Uterus (tissue), 4 donors: ENCODE measurements around the gene DSN1. TPM values are rescaled to one million over a fixed set of nuclear protein-coding genes. Genes with fewer than 3 reads are reported as not detected.

Experiments
- DNase-seq, 2 donors: peaks; one replicate each; pipeline ENCODE4 v3.0.0-alpha.2; 2019 to 2020
- H3K27ac ChIP-seq, 2 donors: fragments of 200-600 bp; sonication (generic); 1 replicate in 1 of 2; 2 replicates in 1 of 2; pipeline ENCODE4 v1.5.1; 2016 to 2018
- H3K27me3 ChIP-seq, 2 donors: fragments of 200-600 bp; sonication (generic); one replicate each; pipeline ENCODE4 v1.5.1; 2018 to 2019; ENCODE audit warnings: control low read depth in 1 of 2
- H3K36me3 ChIP-seq, 2 donors: fragments of 200-600 bp; sonication (generic); one replicate each; pipeline ENCODE4 v1.5.1; 2019; ENCODE audit warnings: control low read depth in 1 of 2
- H3K4me1 ChIP-seq, 2 donors: fragments of 200-600 bp; sonication (generic); one replicate each; pipeline ENCODE4 v1.5.1; 2018 to 2019; ENCODE audit warnings: control low read depth in 1 of 2
- H3K4me3 ChIP-seq, 2 donors: fragments of 200-600 bp; sonication (generic); 1 replicate in 1 of 2; 2 replicates in 1 of 2; pipeline ENCODE4 v1.5.1; 2018 to 2019; ENCODE audit warnings: mild to moderate bottlenecking in 1 of 2
- H3K9me3 ChIP-seq, 2 donors: fragments of 200-600 bp; sonication (generic); one replicate each; pipeline ENCODE4 v1.5.1; 2019; ENCODE audit warnings: control low read depth in 1 of 2
- POLR2A ChIP-seq, 2 donors: fragments of 450-650 bp; IDR thresholded peaks; one replicate each; pipeline ENCODE4 v1.6.1; 2016; ENCODE audit warnings: antibody characterized with exemption in 2 of 2, mild to moderate bottlenecking in 1 of 2, moderate library complexity in 1 of 2
- intact Hi-C: fragments of 100-400 bp; cut with DNase I; formaldehyde crosslinking; loops from one replicate; pipeline ENCODE4 v1.15.1; 2023; ENCODE audit warnings: low total_unique reads
- total RNA-seq, 4 donors: library from RNA; depleted of rRNA in 3 of 4; stranded (reverse); fragments of >200 nt in 3 of 4; gene quantifications; one replicate each; pipeline versions ENCODE4 v1.1.0 to v1.2.4, GENCODE V29; 2014 to 2023
- TF ChIP-seq, protein P1 (sequence below), 4 experiments: fragments of 200-600 bp in 2 of 4; fragments of 450-650 bp in 2 of 4; sonication (generic) in 2 of 4; IDR thresholded peaks; one replicate each; pipeline ENCODE4 v1.5.1; 2016 to 2019; ENCODE audit warnings: antibody characterized with exemption in 4 of 4, mild to moderate bottlenecking in 2 of 4, moderate library complexity in 1 of 4
- donor health status: DM: yes; HTN: yes; CAD: no.

DSN1 gene
- total RNA-seq = 10 to 100 TPM in 1 of 4 donors, 1 to 10 TPM in 2, under 1 TPM in 1; 0.29 to 24.3 (median 3.2) TPM

- H3K27me3 ChIP-seq = no peaks in the 10 kb centered on the region
- H3K4me1 ChIP-seq = peaks cover 0 to 5% of the 10 kb centered on the region in 2 donors
Measured at GRCh38 chr20:36773597-36774390, at the start of gene DSN1. Gene DSN1 (minus strand): TSS chr20:36773763. CDS start chr20:36771458, 2,305 bp downstream.

DNA sequence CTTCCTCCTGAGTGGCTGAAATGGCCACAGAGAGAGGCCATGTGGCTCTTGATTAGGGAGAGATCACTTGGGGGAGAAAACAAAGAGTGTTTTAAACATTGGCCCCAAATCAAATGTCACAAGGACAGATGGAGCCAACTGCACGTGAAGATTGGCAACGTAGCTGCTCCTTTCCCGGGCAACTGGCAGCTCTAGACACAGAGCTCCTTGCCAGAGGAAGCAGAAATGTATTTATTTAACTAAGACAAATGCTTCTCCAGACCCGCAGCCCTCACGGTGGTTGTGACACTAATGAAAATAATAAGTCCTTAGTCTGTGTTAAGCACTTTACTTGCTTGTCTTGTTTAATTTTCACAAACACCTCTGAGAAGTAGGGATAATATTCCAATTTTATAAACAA is 49.6 kb upstream of the DSN1 start:
- no peaks in the 10 kb centered on the region for H3K9me3 ChIP-seq
- H3K27me3 ChIP-seq = no peaks in the 10 kb centered on the region
- H3K27ac ChIP-seq = peak overlapping the region in 1 of 2 donors; percentile 7
- H3K36me3 ChIP-seq = no peaks in the 10 kb centered on the region
- H3K4me1 ChIP-seq = no peaks in the 10 kb centered on the region
- no peak overlapping the region for H3K4me3 ChIP-seq
- DNase-seq = no peak
- TF ChIP-seq, protein P1, sequence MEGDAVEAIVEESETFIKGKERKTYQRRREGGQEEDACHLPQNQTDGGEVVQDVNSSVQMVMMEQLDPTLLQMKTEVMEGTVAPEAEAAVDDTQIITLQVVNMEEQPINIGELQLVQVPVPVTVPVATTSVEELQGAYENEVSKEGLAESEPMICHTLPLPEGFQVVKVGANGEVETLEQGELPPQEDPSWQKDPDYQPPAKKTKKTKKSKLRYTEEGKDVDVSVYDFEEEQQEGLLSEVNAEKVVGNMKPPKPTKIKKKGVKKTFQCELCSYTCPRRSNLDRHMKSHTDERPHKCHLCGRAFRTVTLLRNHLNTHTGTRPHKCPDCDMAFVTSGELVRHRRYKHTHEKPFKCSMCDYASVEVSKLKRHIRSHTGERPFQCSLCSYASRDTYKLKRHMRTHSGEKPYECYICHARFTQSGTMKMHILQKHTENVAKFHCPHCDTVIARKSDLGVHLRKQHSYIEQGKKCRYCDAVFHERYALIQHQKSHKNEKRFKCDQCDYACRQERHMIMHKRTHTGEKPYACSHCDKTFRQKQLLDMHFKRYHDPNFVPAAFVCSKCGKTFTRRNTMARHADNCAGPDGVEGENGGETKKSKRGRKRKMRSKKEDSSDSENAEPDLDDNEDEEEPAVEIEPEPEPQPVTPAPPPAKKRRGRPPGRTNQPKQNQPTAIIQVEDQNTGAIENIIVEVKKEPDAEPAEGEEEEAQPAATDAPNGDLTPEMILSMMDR (IDR thresholded peaks at IDR 0.05) = no peak
- TF ChIP-seq POLR2A (IDR thresholded peaks at IDR 0.05) = no peak
- intact Hi-C loops = no loop called here

More at GRCh38 chr20:36773597-36774390, at the start of gene DSN1:
- Histone ChIP-seq H3K36me3 (no peaks in the 10 kb centered on the region), H3K4me3 (peak within 1 kb of the TSS; percentile 66 to 95), H3K9me3 (no peaks in the 10 kb centered on the region), H3K27ac (peak within 1 kb of the TSS; percentile 96 to 98)
- intact Hi-C loops = no loop called here
- DNase-seq = peak; percentile 97 to 98
- TF ChIP-seq, protein P1 (IDR thresholded peaks at IDR 0.05) = peak in 3 of 4 experiments; percentile 9 to 67 (median 25)
- peak; percentile 44 to 84 for TF ChIP-seq POLR2A (IDR thresholded peaks at IDR 0.05)

GRCh38 chr20:36821964-36822437 is 48.4 kb upstream of the DSN1 start:
- no peaks in the 10 kb centered on the region for H3K27me3 ChIP-seq
- intact Hi-C loops = no loop called here
- H3K4me1 ChIP-seq = no peaks in the 10 kb centered on the region
- TF ChIP-seq POLR2A (IDR thresholded peaks at IDR 0.05) = no peak
- TF ChIP-seq, protein P1 (IDR thresholded peaks at IDR 0.05) = no peak
- H3K4me3 ChIP-seq = no peak overlapping the region
- peak overlapping the region; percentile 7 to 46 for H3K27ac ChIP-seq
- no peaks in the 10 kb centered on the region for H3K36me3 ChIP-seq
- no peaks in the 10 kb centered on the region for H3K9me3 ChIP-seq
- no peak for DNase-seq

DNA sequence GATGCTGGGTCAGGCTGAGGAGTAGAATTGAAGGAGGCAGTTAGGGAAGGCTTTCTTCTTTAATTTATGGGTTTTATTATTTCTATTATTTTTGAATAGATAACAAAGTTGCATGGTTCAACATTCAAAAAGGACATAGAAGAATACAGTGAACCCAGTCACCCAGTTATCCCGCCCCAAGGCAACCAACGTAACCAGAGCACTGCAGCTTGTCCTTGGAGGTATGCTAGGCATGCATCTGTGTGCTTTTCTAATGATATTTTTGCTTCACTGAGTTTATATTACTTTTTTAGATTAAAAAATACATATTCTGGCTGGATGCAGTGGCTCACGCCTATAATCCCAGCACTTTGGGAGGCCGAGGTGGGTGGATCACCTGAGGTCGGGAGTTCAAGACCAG is 47.4 kb upstream of the DSN1 start:
- Histone ChIP-seq H3K4me1 (no peaks in the 10 kb centered on the region), H3K27ac (no peak overlapping the region), H3K4me3 (no peak overlapping the region), H3K9me3 (no peaks in the 10 kb centered on the region), H3K27me3 (no peaks in the 10 kb centered on the region), H3K36me3 (no peaks in the 10 kb centered on the region)
- no peak for TF ChIP-seq POLR2A (IDR thresholded peaks at IDR 0.05)
- TF ChIP-seq, protein P1 (IDR thresholded peaks at IDR 0.05) = no peak
- DNase-seq = no peak
- intact Hi-C loops = no loop called here

DNA sequence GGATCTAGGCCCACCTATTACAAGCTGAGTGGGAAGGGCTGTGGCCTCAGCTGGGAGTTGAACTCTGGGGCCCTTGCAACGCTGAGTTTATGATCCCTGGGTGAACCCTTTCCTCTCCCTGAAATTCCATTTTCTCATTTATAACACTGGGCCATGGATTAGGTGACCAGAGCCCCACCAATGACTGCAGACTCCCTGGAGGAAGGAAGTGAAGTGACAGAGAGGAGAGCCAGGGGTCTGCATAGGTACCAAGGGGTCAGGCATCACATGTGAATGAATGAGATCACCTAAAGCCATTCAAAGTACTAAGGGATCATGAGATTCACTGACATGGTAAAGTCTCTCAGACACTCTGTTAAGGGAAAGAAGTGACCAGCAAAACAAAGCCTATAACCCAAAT is 46.5 kb upstream of the DSN1 start:
- H3K4me1 ChIP-seq = no peaks in the 10 kb centered on the region
- no peak for DNase-seq

More for the DNA sequence above, 46.5 kb upstream of the DSN1 start:
- Histone ChIP-seq H3K4me3 (no peak overlapping the region), H3K36me3 (no peaks in the 10 kb centered on the region), H3K9me3 (no peaks in the 10 kb centered on the region), H3K27ac (peak overlapping the region in 1 of 2 donors; percentile 1), H3K27me3 (no peaks in the 10 kb centered on the region)
- intact Hi-C loops = no loop called here
- no peak for TF ChIP-seq POLR2A (IDR thresholded peaks at IDR 0.05)
- TF ChIP-seq, protein P1 (IDR thresholded peaks at IDR 0.05) = no peak
